GM19025 (cell line): ENCODE results near the gene VASH1.
A peak's percentile ranks its signal among the peaks of the same experiment; 100 is the strongest.

Source experiments
- ATAC-seq: cut with Tn5 transposase; IDR thresholded peaks from one replicate; pipeline ENCODE4 v1.9.1; 2021; ENCODE audit warnings: mild to moderate bottlenecking, low read depth, moderate library complexity; ENCODE audit not compliant: unreplicated experiment

The VASH1 gene

GRCh38 chr14:76741074-76741473 lies 20.2 kb upstream of the VASH1 start:
- no peak for ATAC-seq

- ATAC-seq: no peak
Observed at GRCh38 chr14:76742185-76742584, 19.1 kb upstream of the VASH1 start.

DNA sequence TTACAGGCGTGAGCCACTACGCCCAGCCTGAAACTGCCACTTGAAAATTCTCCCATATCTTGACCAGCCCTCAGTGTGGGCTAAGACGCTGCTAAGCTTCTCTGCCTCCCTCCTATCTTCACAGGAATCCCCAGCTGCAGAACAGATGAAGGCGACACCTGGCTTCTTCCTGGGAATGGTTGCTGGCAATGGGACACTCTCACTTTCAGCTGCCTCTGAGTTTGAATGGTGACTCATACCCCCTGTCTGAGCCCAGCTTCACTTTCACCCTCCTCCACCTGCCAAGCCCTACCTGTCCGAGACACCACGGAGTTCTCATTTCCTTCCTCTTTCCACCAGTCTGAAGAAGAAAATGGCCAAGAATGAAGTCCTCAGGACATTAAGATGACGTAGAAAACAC lies 18.3 kb upstream of the VASH1 start:
- no peak for ATAC-seq

- ATAC-seq: no peak
Observed at GRCh38 chr14:76752744-76753143, 8.5 kb upstream of the VASH1 start.

DNA sequence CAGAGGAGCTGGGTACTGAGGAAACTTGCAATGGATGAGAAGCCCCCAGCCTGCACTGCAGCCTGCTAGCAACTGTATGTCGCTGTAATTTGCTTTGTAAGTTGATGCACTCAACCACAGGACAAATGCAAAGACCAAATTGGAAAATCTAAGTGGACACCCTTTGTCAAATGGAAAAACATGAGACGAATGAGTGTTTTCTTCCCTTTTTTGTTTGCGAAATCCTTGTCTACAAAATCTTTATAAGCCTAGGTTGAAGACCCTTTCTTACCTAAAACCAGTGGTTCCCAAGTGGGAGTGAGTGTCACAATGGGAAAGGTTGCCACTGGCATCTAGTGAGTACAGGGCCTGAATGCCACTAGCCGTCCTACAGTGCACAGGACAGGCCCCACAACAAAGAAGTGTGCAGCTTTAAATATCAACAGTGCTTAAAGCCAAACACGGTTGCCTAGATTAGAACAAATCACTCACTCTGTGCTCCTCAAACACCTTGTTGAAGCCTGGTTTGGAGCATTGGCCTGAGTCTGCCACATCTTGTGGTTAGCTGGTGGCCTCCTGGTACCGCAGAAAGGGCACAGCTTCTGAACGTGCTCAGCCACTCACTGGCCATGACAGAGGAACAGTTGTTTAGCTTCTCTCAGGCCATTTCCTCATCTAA lies 7.6 kb upstream of the VASH1 start:
- ATAC-seq: no peak

DNA sequence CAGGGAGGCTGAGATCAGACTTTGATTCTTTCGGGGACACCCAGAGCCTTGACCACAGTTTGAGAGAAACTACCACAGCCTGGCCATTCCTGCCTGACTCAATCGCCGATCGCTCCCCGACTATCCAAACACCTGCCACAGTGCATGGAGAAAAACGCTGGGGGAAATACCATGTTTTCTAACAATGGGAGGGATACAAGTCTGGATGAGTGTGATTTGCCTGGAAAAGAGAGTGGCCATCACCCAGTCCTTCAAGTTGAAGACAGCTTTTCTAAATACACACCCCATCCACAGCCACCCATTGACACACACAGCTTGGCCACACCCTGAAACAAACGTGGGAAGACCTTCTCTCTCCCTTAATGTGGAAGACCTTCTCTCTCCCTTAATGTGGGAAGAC lies 6.7 kb upstream of the VASH1 start:
- ATAC-seq: no peak

GRCh38 chr14:76755610-76756370 lies 5.5 kb upstream of the VASH1 start:
- ATAC-seq: no peak

DNA sequence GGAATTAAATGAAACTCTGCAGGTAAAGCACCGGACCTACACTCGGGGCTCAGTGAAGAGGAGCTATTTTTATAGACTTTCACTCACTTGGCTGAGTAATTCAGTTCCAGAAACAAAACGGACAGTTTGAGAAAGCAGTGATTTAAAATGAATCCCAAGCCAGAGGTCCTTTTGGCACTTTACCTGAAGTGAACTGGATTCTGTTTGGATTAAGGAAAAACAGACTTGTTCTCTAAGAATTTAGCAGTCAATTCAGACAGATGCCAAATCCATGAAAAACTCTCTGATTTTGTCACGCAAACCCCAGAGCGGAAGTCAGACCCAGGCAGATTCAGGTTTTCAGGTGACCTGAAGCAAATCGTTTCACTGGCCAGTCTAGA lies 4.9 kb upstream of the VASH1 start:
- ATAC-seq: no peak

GRCh38 chr14:76759589-76759988 lies 1.7 kb upstream of the VASH1 start:
- no peak for ATAC-seq

DNA sequence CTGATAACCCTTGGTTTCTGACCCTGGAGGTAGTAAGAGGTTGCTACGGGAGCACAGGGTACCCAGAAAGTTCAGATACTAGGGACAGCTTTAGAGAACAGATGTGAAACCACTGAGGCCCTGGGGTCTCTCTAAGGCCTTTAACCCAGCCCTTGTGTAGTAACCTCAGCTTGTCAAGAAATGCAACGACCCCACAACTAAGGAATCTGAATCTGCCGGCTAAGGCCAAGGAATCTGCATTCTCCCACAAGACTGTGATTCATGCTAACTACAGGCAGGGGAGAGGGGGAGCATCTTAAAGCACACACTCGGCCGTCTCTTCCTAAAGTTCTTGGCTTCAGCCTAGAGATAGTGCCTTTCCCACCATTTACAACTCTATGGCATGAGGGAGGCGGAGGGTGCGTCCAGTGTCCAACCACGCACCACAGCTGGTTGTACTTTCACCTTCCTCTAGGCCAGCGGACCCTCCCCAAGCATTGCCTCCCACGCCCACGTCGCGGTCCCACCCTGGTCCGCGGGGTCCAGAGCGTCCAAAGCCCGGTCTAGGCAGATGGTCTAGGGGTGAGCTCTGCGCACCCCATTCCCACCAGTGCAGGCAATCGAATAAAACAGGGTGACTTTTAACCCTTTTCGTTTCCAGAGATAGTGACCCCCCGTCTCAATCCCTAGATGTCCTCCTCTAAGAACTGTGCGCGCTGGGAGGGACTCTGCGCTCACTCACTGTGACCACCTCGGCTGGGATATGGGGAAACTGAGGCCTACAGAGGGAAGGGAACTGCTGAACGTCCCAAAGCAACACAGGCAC lies 735 bp upstream of the VASH1 start:
- ATAC-seq: no peak

DNA sequence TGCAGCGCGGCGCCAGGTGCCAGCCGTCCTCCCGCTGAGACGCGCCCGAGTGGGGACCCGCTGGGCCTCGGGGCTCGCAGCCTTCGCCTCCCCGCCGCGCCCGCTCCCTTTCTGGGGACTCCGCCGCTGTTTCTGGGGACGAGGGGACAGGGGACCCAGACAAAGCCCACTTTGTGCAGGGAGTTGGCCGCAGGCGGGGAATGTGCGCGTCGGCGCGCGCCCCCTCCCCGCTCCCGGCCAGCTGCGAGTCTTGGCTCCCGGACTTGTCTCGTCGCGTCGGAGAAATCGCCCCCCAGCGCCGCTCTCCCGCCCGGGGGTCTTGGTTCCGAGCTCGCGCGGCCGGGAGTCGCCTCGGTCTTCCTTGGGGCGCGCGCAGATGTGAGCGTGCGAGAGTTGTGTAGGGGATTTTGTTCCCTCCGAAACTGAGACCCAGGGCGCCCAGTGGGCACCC lies 717 bp downstream of the VASH1 start:
- ATAC-seq: no peak

- ATAC-seq: no peak
Observed at GRCh38 chr14:76762411-76763095, 1.3 kb downstream of the VASH1 start.

GRCh38 chr14:76763096-76764041 lies 2.1 kb downstream of the VASH1 start:
- no peak for ATAC-seq

DNA sequence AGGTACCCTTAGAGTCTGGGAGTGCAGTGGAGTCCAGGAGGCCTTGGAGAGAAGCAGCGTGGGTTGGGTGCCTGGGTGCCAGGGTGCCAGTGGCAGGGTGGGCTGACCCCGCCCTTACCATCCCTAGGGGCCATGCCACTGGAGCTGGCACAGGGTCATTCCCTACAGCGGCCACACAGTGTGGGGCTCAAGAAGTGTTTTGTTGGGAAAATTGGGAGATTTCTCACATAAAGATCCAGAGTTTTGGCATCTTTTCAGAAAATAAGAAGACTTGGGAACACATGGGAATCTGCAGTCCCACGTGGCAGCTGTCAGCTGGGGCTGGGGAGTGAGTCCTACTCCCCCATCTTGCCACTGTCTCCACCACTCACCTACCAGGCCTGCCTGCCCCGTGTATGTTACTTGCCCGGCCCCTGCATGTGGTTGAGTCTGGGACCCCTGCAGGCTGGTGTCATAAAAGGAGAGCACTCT lies 4.2 kb downstream of the VASH1 start:
- no peak for ATAC-seq

GRCh38 chr14:76767681-76768656 lies 6.7 kb downstream of the VASH1 start:
- ATAC-seq: peak; percentile 76

DNA sequence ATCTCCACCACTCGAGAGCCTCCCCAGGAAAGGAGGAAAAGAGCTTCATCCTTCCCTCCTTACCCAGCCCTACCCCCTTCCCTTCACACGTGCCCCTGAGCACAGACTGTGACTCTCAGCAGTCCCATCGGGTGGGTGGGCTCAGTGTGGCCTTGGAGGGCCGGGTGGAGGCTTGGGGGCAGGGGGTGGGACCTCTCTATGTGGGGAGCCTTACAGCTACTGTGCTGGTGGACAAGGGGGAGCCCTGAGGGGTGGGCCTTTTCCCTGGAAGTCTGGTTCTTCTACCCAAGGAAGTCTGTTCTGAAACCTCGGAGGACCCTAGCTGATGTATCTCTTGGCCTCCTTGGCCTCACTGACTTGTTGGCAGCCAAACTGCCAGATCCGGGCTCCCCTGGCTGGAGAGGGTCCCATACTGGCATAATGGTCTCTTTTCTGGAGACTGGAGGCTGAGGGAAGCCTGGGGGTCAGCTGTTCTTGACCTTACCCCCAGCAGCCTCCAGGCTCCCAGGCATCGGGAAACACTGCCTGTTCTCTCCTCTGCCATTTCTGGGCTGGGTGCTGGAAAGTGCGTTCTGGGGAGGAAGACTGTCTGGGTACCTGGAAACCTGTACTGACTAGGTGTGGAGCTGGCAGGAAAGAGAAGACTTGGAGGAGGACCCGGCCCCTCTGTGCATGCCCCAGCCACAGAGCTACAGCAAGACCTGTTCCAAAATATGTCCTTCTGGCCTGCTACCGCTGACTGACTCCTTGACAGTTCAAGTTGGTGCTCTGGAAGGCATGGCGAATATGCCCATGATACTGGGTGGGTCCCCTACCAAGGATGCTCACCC lies 7.6 kb downstream of the VASH1 start:
- ATAC-seq: no peak

GRCh38 chr14:76769636-76770292 lies 8.5 kb downstream of the VASH1 start:
- no peak for ATAC-seq
